NB4 (cell line): ENCODE results near the gene YBX1.

ENCODE experiments used
- CTCF ChIP-seq: IDR thresholded peaks from one replicate; pipeline ENCODE4 v1.5.1; 2012; ENCODE audit warnings: low read depth, low read length
- MYC ChIP-seq: IDR thresholded peaks from 2 replicates; pipeline ENCODE4 v1.6.1; 2011; ENCODE audit warnings: low read depth, low read length
- POLR2A ChIP-seq: IDR thresholded peaks from 2 replicates; pipeline ENCODE4 v1.6.1; 2011; ENCODE audit warnings: mild to moderate bottlenecking; ENCODE audit not compliant: insufficient read length; ENCODE audit errors: extremely low read depth
- TF ChIP-seq, protein P1 (sequence below): IDR thresholded peaks from 2 replicates; pipeline ENCODE4 v1.6.1; 2011; ENCODE audit warnings: low read depth, low read length

- TF ChIP-seq CTCF (no peak), POLR2A (no peak), MYC (no peak)
- TF ChIP-seq, protein P1, sequence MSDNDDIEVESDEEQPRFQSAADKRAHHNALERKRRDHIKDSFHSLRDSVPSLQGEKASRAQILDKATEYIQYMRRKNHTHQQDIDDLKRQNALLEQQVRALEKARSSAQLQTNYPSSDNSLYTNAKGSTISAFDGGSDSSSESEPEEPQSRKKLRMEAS, result no peak
Measured at GRCh38 chr1:42736571-42737200, 54.5 kb downstream of the YBX1 start.
